SH-SY5Y (cell line): Measurements from ENCODE around the gene PARP14.

Experiments
- GATA2 ChIP-seq: IDR thresholded peaks from 2 replicates; pipeline ENCODE4 v1.6.1; 2011; ENCODE audit warnings: mild to moderate bottlenecking, low read depth, low read length
- GATA3 ChIP-seq: IDR thresholded peaks from 2 replicates; pipeline ENCODE4 v1.6.1; 2011; ENCODE audit warnings: low read depth, mild to moderate bottlenecking, low read length, moderate library complexity

- no peak for TF ChIP-seq GATA2
- no peak for TF ChIP-seq GATA3
These were observed 6.3 kb upstream of the PARP14 start for GRCh38 chr3:122674339-122674738.
